SK-N-MC (cell line): ENCODE measurements around the gene CLEC18C.
"Not testable (repeated sequence)": the region's sequence is repeated elsewhere in the genome, so short reads cannot be mapped to it uniquely, and the experiment has no call there.

ENCODE experiments used
- DNase-seq: peaks from one replicate; pipeline ENCODE4 v3.0.0-alpha.2; 2011; ENCODE audit warnings: low read depth, low spot score
- H3K27ac ChIP-seq: fragments of 200-600 bp; sonication (generic); 2 replicates; pipeline ENCODE4 v1.5.1; 2016; ENCODE audit warnings: mixed run types
- H3K36me3 ChIP-seq: fragments of 200-600 bp; sonication (generic); 2 replicates; pipeline ENCODE4 v1.6.1; 2017; ENCODE audit warnings: antibody characterized with exemption, low read length, mixed read lengths; ENCODE audit not compliant: insufficient read depth
- H3K4me3 ChIP-seq: fragments of 200-600 bp; sonication (generic); 2 replicates; pipeline ENCODE4 v1.5.1; 2016
- H3K9ac ChIP-seq: fragments of 200-600 bp; sonication (generic); 2 replicates; pipeline ENCODE4 v1.8.0; 2017; ENCODE audit warnings: mixed run types, mixed read lengths; ENCODE audit not compliant: insufficient read length
- H3K9me3 ChIP-seq: fragments of 200-600 bp; sonication (generic); 2 replicates; pipeline ENCODE4 v1.6.1; 2017; ENCODE audit warnings: low read depth, mild to moderate bottlenecking, antibody characterized with exemption, low read length, moderate library complexity, mixed read lengths

CLEC18C gene

GRCh38 chr16:70188608-70188915 lies 15.0 kb downstream of the CLEC18C start:
- not testable (repeated sequence) for H3K4me3 ChIP-seq, H3K9ac ChIP-seq, H3K36me3 ChIP-seq, DNase-seq, H3K27ac ChIP-seq, H3K9me3 ChIP-seq

DNA sequence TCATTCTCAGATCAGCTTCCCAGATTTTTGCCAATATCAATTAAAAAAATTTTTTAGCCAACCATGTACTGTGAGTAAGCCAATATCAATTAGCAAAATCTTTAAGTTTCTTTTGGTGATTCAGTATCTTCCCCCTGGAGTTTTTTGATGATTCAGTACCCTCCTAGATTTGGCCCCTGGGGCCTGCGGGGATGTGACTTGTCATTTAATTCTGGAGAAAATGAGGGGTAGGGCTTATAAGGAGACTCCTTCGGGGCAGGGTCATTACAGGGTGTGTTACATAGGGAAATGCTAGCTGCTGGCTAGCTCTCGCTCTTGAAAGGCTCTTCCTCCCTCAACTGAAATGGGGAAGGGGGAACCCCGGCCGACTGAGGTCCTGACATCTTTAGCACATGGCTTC lies 17.0 kb downstream of the CLEC18C start:
- H3K4me3 ChIP-seq, H3K9me3 ChIP-seq, DNase-seq, H3K27ac ChIP-seq, H3K9ac ChIP-seq, H3K36me3 ChIP-seq: not testable (repeated sequence)

- H3K9me3 ChIP-seq, H3K4me3 ChIP-seq, H3K27ac ChIP-seq, H3K36me3 ChIP-seq, DNase-seq, H3K9ac ChIP-seq: not testable (repeated sequence)
Observed at GRCh38 chr16:70196683-70197300, 23.2 kb downstream of the CLEC18C start.

GRCh38 chr16:70197611-70198010 lies 24.0 kb downstream of the CLEC18C start:
- H3K27ac ChIP-seq, H3K4me3 ChIP-seq, DNase-seq, H3K9ac ChIP-seq, H3K9me3 ChIP-seq, H3K36me3 ChIP-seq: not testable (repeated sequence)

DNA sequence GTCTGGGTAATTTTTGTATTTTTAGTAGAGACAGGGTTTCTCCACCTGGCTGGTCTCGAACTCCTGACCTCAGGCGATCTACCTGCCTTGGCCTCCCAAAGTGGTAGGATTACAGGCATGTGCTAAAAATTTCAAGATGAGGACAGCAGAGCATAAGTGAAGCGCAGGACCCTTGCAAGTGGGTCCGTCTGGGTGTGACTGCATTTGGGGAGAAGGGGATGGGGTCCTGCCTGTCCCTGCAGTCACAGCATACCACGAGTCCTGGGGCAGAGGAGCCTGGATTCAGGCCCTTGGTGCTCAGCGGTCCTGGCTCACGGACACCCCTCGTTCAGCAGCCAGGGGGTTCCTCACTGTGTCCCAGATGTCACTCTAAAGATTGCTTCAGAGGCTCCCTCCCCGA lies 24.6 kb downstream of the CLEC18C start:
- not testable (repeated sequence) for H3K9me3 ChIP-seq, H3K27ac ChIP-seq, H3K36me3 ChIP-seq, DNase-seq, H3K4me3 ChIP-seq, H3K9ac ChIP-seq

- H3K36me3 ChIP-seq, H3K9ac ChIP-seq, DNase-seq, H3K27ac ChIP-seq, H3K9me3 ChIP-seq, H3K4me3 ChIP-seq: not testable (repeated sequence)
Observed at GRCh38 chr16:70198666-70199065, 25.1 kb downstream of the CLEC18C start.

DNA sequence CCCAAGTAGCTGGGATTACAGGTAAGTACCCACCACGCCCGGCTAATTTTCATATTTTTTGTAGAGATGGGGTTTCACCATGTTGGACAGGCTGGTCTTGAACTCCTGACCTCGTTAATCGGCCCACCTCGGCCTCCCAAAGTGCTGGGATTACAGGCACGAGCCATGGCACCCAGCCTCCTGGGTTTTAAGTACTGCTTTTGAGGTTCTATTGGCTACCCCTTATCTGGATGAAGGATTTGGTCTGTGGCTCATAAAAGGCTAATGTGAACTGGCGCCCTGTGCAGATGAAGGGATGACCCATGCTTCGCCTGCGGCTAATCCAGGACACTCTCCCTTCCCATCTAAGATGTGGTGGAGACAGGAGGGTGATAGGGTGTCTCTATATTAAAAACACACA lies 25.6 kb downstream of the CLEC18C start:
- H3K9me3 ChIP-seq, DNase-seq, H3K4me3 ChIP-seq, H3K36me3 ChIP-seq, H3K27ac ChIP-seq, H3K9ac ChIP-seq: not testable (repeated sequence)

- not testable (repeated sequence) for H3K9me3 ChIP-seq, H3K36me3 ChIP-seq, H3K27ac ChIP-seq, H3K4me3 ChIP-seq, DNase-seq, H3K9ac ChIP-seq
Observed at GRCh38 chr16:70200063-70200462, 26.5 kb downstream of the CLEC18C start.

DNA sequence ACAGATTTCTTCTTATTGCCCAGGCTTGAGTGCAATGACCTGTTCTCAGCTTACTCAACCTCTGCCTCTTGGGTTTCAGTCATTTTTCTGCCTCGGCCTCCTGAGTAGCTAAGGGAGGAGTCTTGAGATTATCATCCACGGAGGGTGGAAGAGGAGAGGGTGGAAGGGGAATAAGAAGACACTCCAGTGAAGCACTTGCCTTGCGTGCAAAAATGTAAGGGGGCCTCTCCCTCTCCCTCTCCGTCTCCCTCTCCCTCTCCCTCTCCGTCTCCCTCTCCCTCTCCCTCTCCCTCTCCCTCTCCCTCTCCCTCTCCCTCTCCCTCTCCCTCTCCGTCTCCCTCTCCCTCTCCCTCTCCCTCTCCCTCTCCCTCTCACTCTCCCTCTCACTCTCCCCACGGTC lies 29.9 kb downstream of the CLEC18C start:
- not testable (repeated sequence) for H3K36me3 ChIP-seq, H3K27ac ChIP-seq, H3K9me3 ChIP-seq, H3K4me3 ChIP-seq, DNase-seq, H3K9ac ChIP-seq

GRCh38 chr16:70204010-70204409 lies 30.4 kb downstream of the CLEC18C start:
- not testable (repeated sequence) for DNase-seq, H3K4me3 ChIP-seq, H3K27ac ChIP-seq, H3K9ac ChIP-seq, H3K36me3 ChIP-seq, H3K9me3 ChIP-seq

GRCh38 chr16:70204668-70205405 lies 31.2 kb downstream of the CLEC18C start:
- not testable (repeated sequence) for H3K9me3 ChIP-seq, H3K36me3 ChIP-seq, H3K4me3 ChIP-seq, H3K27ac ChIP-seq, H3K9ac ChIP-seq, DNase-seq

GRCh38 chr16:70206382-70206781 lies 32.8 kb downstream of the CLEC18C start:
- not testable (repeated sequence) for DNase-seq, H3K9me3 ChIP-seq, H3K9ac ChIP-seq, H3K36me3 ChIP-seq, H3K27ac ChIP-seq, H3K4me3 ChIP-seq

DNA sequence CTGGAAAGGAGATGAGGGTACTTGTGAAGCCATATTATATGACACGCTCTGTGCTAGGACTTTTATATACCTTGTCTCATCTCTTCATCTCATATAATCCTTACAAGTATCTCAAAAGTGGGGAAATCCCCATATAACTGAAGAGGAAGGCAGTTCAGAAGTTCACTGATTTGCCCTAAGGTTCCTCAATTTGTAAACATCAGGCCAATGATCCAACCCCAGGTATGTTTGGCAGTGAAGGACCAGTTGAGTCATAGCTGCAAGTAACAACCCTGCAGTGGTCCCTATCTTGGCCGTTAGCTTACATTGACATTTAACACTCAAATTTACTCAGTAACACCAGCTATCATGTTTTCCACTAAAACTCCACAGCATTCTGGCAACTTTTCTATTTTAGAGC lies 45.0 kb downstream of the CLEC18C start:
- not testable (repeated sequence) for H3K27ac ChIP-seq, H3K9ac ChIP-seq, DNase-seq, H3K36me3 ChIP-seq, H3K9me3 ChIP-seq, H3K4me3 ChIP-seq

DNA sequence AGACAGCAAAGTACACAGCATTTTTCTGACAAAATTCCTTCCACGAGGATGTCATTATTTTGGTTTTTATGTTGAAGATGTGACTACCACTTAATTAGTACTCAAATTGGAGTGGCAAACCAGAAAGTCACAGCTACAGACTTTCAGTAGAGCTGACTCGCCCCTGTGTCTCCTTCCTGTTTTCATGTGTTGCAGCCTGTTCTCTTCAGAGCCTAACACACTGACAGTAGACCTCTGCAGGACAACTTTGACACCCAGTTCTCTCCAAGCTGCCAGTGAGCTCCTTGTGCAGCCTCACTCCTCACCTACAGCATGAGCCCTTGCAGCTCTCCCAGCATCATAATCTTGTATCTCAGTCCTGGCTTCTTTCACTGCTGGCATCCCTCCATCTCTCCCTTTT lies 49.0 kb downstream of the CLEC18C start:
- not testable (repeated sequence) for H3K36me3 ChIP-seq, H3K9me3 ChIP-seq, H3K9ac ChIP-seq, DNase-seq, H3K4me3 ChIP-seq, H3K27ac ChIP-seq

- not testable (repeated sequence) for H3K9me3 ChIP-seq, H3K4me3 ChIP-seq, H3K27ac ChIP-seq, DNase-seq, H3K36me3 ChIP-seq, H3K9ac ChIP-seq
Observed at GRCh38 chr16:70223216-70223615, 49.6 kb downstream of the CLEC18C start.
